Ascending aorta (tissue), 2 donors: Measurements from ENCODE around the gene NEBL. TPM values are rescaled to one million over a fixed set of nuclear protein-coding genes. Genes with fewer than 3 reads are reported as not detected.

Source experiments
- DNase-seq, 2 donors: peaks; one replicate each; pipeline ENCODE4 v3.0.0-alpha.2; 2019; ENCODE audit warnings: low spot score in 2 of 2
- H3K27ac ChIP-seq, 2 donors: fragments of 200-600 bp; sonication (generic); one replicate each; pipeline ENCODE4 v1.5.1; 2016 to 2017; ENCODE audit warnings: mild to moderate bottlenecking in 1 of 2
- H3K27me3 ChIP-seq: fragments of 200-600 bp; sonication (generic); one replicate; pipeline ENCODE4 v1.5.1; 2017
- H3K36me3 ChIP-seq, 2 donors: fragments of 200-600 bp; sonication (generic); one replicate each; pipeline ENCODE4 v1.5.1; 2016
- H3K4me1 ChIP-seq, 2 donors: fragments of 200-600 bp; sonication (generic); one replicate each; pipeline ENCODE4 v1.5.1; 2016 to 2017; ENCODE audit warnings: mild to moderate bottlenecking in 1 of 2
- H3K4me3 ChIP-seq, 2 donors: fragments of 200-600 bp; sonication (generic); one replicate each; pipeline ENCODE4 v1.5.1; 2016 to 2017; ENCODE audit warnings: mild to moderate bottlenecking in 1 of 2
- H3K9me3 ChIP-seq, 2 donors: fragments of 200-600 bp; sonication (generic); one replicate each; pipeline ENCODE4 v1.5.1; 2016
- intact Hi-C: fragments of 100-400 bp; cut with DNase I; formaldehyde crosslinking; loops from one replicate; pipeline ENCODE4 v1.15.1; 2023
- total RNA-seq: library from RNA; depleted of rRNA; stranded (reverse); fragments of >200 nt; gene quantifications from one replicate; pipeline ENCODE4 v1.1.0, GENCODE V29; 2016
- TF ChIP-seq, protein P1 (sequence below), 3 experiments: fragments of 200-600 bp in 2 of 3; fragments of 450-650 bp in 1 of 3; sonication (generic) in 2 of 3; IDR thresholded peaks; one replicate each; pipeline ENCODE4 v1.5.1; 2016 to 2019; ENCODE audit warnings: antibody characterized with exemption in 3 of 3, mild to moderate bottlenecking in 1 of 3, moderate library complexity in 1 of 3

Gene NEBL
- total RNA-seq, 1 donor from 2014 or later, result 0.21 TPM

- Histone ChIP-seq H3K27me3 (no peaks in the 10 kb centered on the region), H3K4me1 (no peaks in the 10 kb centered on the region), H3K36me3 (no peaks in the 10 kb centered on the region), H3K4me3 (no peak overlapping the region), H3K9me3 (no peaks in the 10 kb centered on the region), H3K27ac (no peak overlapping the region)
- intact Hi-C loops, result no loop called here
- TF ChIP-seq, protein P1, sequence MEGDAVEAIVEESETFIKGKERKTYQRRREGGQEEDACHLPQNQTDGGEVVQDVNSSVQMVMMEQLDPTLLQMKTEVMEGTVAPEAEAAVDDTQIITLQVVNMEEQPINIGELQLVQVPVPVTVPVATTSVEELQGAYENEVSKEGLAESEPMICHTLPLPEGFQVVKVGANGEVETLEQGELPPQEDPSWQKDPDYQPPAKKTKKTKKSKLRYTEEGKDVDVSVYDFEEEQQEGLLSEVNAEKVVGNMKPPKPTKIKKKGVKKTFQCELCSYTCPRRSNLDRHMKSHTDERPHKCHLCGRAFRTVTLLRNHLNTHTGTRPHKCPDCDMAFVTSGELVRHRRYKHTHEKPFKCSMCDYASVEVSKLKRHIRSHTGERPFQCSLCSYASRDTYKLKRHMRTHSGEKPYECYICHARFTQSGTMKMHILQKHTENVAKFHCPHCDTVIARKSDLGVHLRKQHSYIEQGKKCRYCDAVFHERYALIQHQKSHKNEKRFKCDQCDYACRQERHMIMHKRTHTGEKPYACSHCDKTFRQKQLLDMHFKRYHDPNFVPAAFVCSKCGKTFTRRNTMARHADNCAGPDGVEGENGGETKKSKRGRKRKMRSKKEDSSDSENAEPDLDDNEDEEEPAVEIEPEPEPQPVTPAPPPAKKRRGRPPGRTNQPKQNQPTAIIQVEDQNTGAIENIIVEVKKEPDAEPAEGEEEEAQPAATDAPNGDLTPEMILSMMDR (IDR thresholded peaks at IDR 0.05), result no peak
- no peak for DNase-seq
These were observed 38.2 kb upstream of the NEBL start for GRCh38 chr10:20935301-20935700.

DNA sequence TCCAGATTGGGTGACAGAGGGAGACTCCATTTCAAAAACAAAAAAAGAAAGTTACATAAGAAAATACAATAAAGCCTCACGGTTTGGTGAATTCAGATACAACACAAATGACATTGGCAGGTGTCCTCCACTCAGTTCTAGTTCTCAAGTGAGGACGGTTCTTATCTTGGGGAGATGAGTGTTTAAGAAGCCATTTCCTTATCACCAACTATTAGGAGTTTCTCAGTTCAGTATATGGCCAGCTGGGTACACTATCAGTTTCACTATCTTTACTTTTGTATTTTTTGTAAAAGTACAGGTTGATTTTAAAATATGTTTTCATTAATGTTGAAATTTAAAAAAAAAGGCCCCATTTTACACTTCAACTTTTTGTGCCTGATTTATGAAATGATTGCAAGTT, 36.6 kb upstream of the NEBL start:
- intact Hi-C loops, result no loop called here
- Histone ChIP-seq H3K4me3 (no peak overlapping the region), H3K27me3 (no peaks in the 10 kb centered on the region), H3K9me3 (no peaks in the 10 kb centered on the region), H3K27ac (no peak overlapping the region), H3K4me1 (no peaks in the 10 kb centered on the region), H3K36me3 (no peaks in the 10 kb centered on the region)
- no peak for DNase-seq
- TF ChIP-seq, protein P1 (IDR thresholded peaks at IDR 0.05), result no peak

DNA sequence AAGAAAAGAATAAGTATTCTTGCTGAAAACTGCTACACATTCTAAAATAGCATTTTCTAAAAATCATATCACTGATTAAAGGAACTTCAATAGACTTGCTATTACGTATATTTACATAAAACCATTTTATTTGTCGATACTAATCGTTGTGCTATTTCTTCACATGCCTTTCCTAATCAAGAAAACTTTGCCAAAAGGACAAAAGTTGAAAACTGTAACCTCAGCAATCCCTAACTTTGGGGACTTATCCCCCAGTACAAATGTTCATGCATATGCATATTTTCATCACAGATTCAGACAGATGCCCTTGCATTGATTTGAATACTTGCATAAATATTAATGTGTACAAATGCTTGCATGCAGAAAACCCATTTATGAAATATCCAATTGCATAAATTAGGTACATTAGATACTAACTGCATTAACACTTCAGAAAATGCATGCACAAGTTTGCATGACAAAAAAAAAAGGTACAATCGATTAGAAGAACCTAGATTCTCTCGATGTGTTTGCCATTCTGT, 35.6 kb upstream of the NEBL start:
- DNase-seq, result no peak
- H3K27me3 ChIP-seq, result no peaks in the 10 kb centered on the region
- H3K4me3 ChIP-seq, result no peak overlapping the region
- no peaks in the 10 kb centered on the region for H3K36me3 ChIP-seq
- no peak overlapping the region for H3K27ac ChIP-seq
- TF ChIP-seq, protein P1 (IDR thresholded peaks at IDR 0.05), result no peak
- intact Hi-C loops, result no loop called here
- H3K9me3 ChIP-seq, result no peaks in the 10 kb centered on the region
- H3K4me1 ChIP-seq, result no peaks in the 10 kb centered on the region

DNA sequence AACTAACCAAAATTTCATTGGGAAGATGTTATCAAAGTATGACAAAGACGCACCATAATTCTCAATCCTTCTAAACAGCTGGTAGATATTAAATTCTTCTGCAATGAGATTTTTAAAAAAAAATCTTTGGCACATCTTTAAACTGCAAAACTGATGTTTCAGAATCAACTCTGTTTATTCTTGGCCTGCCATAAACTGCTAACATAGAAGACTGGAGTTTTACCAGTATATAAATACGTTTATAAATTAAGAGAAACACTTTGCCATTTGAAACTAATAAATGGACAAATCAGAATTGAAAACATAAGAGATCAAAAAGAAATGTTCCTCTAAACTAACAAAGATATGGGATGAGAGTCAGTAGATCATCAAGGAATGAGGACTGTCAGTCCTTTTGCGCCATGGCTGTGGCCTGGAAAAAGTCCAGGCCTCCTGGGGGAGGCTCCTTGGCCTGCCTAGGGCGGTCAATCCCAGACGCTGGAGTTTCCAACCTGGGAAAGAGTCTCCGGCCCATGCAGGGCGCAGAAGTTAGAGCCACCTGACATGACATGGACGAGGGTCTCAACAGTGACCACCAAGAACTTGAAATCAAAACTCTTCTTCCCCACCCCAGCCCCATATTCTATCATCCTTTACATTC, 34.2 kb upstream of the NEBL start:
- Histone ChIP-seq H3K9me3 (no peaks in the 10 kb centered on the region), H3K4me3 (no peak overlapping the region), H3K36me3 (no peaks in the 10 kb centered on the region), H3K27me3 (no peaks in the 10 kb centered on the region), H3K27ac (no peak overlapping the region), H3K4me1 (no peaks in the 10 kb centered on the region)
- intact Hi-C loops, result no loop called here
- TF ChIP-seq, protein P1 (IDR thresholded peaks at IDR 0.05), result no peak
- no peak for DNase-seq

DNA sequence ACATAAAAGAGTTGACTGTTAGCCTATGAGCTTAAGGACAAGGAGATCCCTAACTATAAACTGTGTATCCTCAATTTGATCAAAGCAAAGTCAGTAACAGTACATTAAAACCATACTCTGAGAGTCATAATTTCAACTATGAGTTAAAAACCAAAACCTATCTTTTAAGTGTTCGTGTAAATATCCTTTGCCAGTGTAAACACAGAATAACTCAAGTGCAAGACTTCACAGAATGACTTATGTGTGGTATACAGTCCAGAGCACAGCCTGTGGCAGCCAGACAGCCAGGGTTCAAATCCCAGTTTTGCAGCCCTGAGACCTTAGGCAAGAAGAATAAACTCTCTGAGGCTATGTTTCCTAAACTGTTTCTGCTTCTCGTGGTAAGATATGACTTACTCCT, 30.3 kb upstream of the NEBL start:
- H3K36me3 ChIP-seq, result no peaks in the 10 kb centered on the region
- H3K4me3 ChIP-seq, result no peak overlapping the region
- H3K4me1 ChIP-seq, result no peaks in the 10 kb centered on the region
- intact Hi-C loops, result no loop called here
- H3K27ac ChIP-seq, result no peak overlapping the region
- DNase-seq, result no peak
- TF ChIP-seq, protein P1 (IDR thresholded peaks at IDR 0.05), result no peak
- no peaks in the 10 kb centered on the region for H3K9me3 ChIP-seq
- no peaks in the 10 kb centered on the region for H3K27me3 ChIP-seq
